Neuronal stem cell (in vitro differentiated cells): Measurements from ENCODE around the gene KDM5A.
A peak's percentile ranks its signal among the peaks of the same experiment; 100 is the strongest.

Experiments used
- DNase-seq: peaks from one replicate; pipeline ENCODE4 v3.0.0-alpha.2; 2013; ENCODE audit warnings: low spot score
- H2AFZ ChIP-seq: one replicate; pipeline ENCODE4 v1.6.1; 2013; ENCODE audit warnings: mild to moderate bottlenecking, low read length, inconsistent platforms
- H2AK5ac ChIP-seq: 2 replicates; pipeline ENCODE4 v1.6.1; 2013; ENCODE audit warnings: low read depth, mild to moderate bottlenecking, inconsistent platforms, low read length, moderate library complexity, mixed read lengths
- H2BK120ac ChIP-seq: 2 replicates; pipeline ENCODE4 v1.6.1; 2013; ENCODE audit warnings: low read depth, mild to moderate bottlenecking, inconsistent platforms, low read length, moderate library complexity, mixed read lengths
- H2BK12ac ChIP-seq: one replicate; pipeline ENCODE4 v1.6.1; 2013; ENCODE audit warnings: low read length, inconsistent platforms
- H2BK15ac ChIP-seq: 2 replicates; pipeline ENCODE4 v1.6.1; 2013; ENCODE audit warnings: mild to moderate bottlenecking, low read length, inconsistent platforms, mixed read lengths
- H2BK5ac ChIP-seq: one replicate; pipeline ENCODE4 v1.6.1; 2013; ENCODE audit warnings: inconsistent platforms, mild to moderate bottlenecking, low read length, moderate library complexity
- H3K14ac ChIP-seq: one replicate; pipeline ENCODE4 v1.6.1; 2013; ENCODE audit warnings: low read length, inconsistent platforms
- H3K18ac ChIP-seq: 2 replicates; pipeline ENCODE4 v1.6.1; 2013; ENCODE audit warnings: low read length, inconsistent platforms
- H3K23ac ChIP-seq: 2 replicates; pipeline ENCODE4 v1.6.1; 2013; ENCODE audit warnings: low read depth, mild to moderate bottlenecking, mixed read lengths, low read length, inconsistent platforms; ENCODE audit not compliant: poor library complexity
- H3K27ac ChIP-seq: replicated peaks from 3 replicates; pipeline ENCODE4 v1.5.1; 2013; ENCODE audit warnings: low read length, inconsistent platforms
- H3K27me3 ChIP-seq, 3 experiments: 2 replicates each; pipeline ENCODE4 v1.6.1; 2013; ENCODE audit warnings: low read length in 3 of 3, mild to moderate bottlenecking in 2 of 3, inconsistent platforms in 1 of 3, low read depth in 1 of 3, mixed read lengths in 1 of 3, moderate library complexity in 1 of 3; ENCODE audit not compliant: control insufficient read depth in 3 of 3, insufficient read depth in 3 of 3
- H3K36me3 ChIP-seq, 2 donors: replicated peaks in 1 of 2; 2 replicates each; pipeline ENCODE4 v1.6.1; 2013; ENCODE audit warnings: low read length in 2 of 2; ENCODE audit not compliant: control insufficient read depth in 2 of 2, insufficient read depth in 2 of 2
- H3K4ac ChIP-seq: 2 replicates; pipeline ENCODE4 v1.6.1; 2013; ENCODE audit warnings: inconsistent platforms, mild to moderate bottlenecking, low read length, moderate library complexity
- H3K4me1 ChIP-seq, 2 donors: 1 replicate in 1 of 2; 2 replicates in 1 of 2; pipeline ENCODE4 v1.6.1; 2013; ENCODE audit warnings: low read length in 2 of 2, low read depth in 1 of 2; ENCODE audit not compliant: control insufficient read depth in 2 of 2, insufficient read depth in 1 of 2
- H3K4me2 ChIP-seq: one replicate; pipeline ENCODE4 v1.6.1; 2013; ENCODE audit warnings: mild to moderate bottlenecking, low read length, inconsistent platforms; ENCODE audit not compliant: insufficient read depth, poor library complexity, severe bottlenecking
- H3K4me3 ChIP-seq, 2 donors: 2 replicates each; pipeline ENCODE4 v1.5.1; 2013; ENCODE audit warnings: low read length in 2 of 2, mild to moderate bottlenecking in 2 of 2, inconsistent platforms in 1 of 2, moderate library complexity in 1 of 2
- H3K79me1 ChIP-seq: one replicate; pipeline ENCODE4 v1.6.1; 2013; ENCODE audit warnings: low read depth, mild to moderate bottlenecking, inconsistent platforms, low read length, moderate library complexity
- H3K9ac ChIP-seq: one replicate; pipeline ENCODE4 v1.6.1; 2013; ENCODE audit warnings: mild to moderate bottlenecking, low read depth, low read length, inconsistent platforms; ENCODE audit not compliant: poor library complexity
- H3K9me3 ChIP-seq, 2 donors: replicated peaks in 1 of 2; 2 replicates each; pipeline versions ENCODE3 to v1.6.1; 2013; ENCODE audit warnings: low read length in 2 of 2, mild to moderate bottlenecking in 2 of 2, inconsistent platforms in 1 of 2, low read depth in 1 of 2, mixed read lengths in 1 of 2, moderate library complexity in 1 of 2; ENCODE audit not compliant: control insufficient read depth in 2 of 2, insufficient read depth in 1 of 2
- H4K8ac ChIP-seq: one replicate; pipeline ENCODE4 v1.6.1; 2013; ENCODE audit warnings: low read depth, mild to moderate bottlenecking, inconsistent platforms, low read length, moderate library complexity
- H4K91ac ChIP-seq: one replicate; pipeline ENCODE4 v1.6.1; 2013; ENCODE audit warnings: low read length, low read depth, mild to moderate bottlenecking, inconsistent platforms; ENCODE audit not compliant: poor library complexity
- WGBS, 2 donors: extraction: QIAGEN DNeasy Blood & Tissue Kit; methylation state at CpG; one replicate each; pipeline ENCODE4 v1.1.7; 2013; ENCODE audit warnings: missing lambda C conversion rate in 2 of 2, mixed read lengths in 1 of 2; ENCODE audit not compliant: insufficient read length in 2 of 2, insufficient replicate concordance in 1 of 2; ENCODE audit errors: extremely low coverage in 2 of 2; 5-methylcytosine and 5-hydroxymethylcytosine counted together

The KDM5A gene

DNA sequence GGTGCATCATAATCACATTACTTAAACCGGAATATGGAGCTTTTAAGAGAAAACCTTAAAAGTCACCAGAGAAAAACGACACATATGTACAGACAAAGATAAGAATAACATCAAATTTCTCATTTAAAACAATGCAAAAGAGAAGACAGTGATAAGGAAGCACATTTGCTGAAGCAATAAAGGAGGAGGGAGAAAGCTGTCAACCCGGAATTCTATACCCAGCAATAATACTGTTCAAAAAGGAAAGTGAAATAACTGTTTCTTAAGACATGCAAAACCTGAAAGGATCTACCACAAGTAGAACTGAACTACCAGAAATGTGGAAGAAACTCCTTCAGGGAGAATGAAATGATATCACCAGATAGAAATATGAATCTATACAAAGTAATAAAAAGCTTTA, 141.8 kb downstream of the KDM5A start:
- DNase-seq, result no peak
- Histone ChIP-seq H2BK5ac (no peak overlapping the region), H3K4me3 (no peak overlapping the region), H3K27me3 (peaks cover 0 to 3% (median 0%) of the 10 kb centered on the region in 3 experiments), H2BK15ac (no peak overlapping the region), H2AK5ac (no peak overlapping the region), H3K36me3 (no peaks in the 10 kb centered on the region), H2BK120ac (no peak overlapping the region), H3K4me1 (no peaks in the 10 kb centered on the region), H3K4me2 (no peak overlapping the region), H2BK12ac (no peak overlapping the region), H3K9me3 (no peaks in the 10 kb centered on the region), H3K18ac (no peak overlapping the region), H3K9ac (no peak overlapping the region), H3K79me1 (no peaks in the 10 kb centered on the region), H4K91ac (no peak overlapping the region), H2AFZ (no peak overlapping the region), H3K4ac (no peak overlapping the region), H3K27ac (no peak overlapping the region), H3K23ac (no peak overlapping the region), H3K14ac (no peak overlapping the region), H4K8ac (no peak overlapping the region)
- WGBS, 2 donors, result no CpG with 5 or more reads among the region's 3 CpGs

DNA sequence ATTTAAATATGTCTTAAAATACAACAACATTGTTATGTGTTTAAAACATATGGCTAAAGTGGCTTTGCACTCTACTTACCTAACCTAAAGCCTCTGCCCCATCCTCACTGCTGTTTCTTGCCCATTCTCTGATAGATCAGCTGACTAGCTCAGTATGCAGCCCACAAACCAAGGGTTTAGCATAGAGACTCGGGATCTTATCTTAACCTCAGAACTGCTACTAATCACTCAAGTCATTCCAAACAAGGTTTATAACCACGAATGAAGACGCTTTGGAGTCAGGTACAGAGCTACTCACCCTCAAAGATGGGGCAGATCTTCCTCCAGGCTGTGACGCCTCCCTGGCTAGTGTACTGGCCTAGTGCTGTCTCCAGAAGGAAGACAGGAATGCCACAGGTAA, 145.7 kb downstream of the KDM5A start:
- no peak for DNase-seq
- no peaks in the 10 kb centered on the region for H3K79me1 ChIP-seq
- H3K4ac ChIP-seq, result no peak overlapping the region
- H4K8ac ChIP-seq, result no peak overlapping the region
- H3K9ac ChIP-seq, result no peak overlapping the region
- H2BK12ac ChIP-seq, result no peak overlapping the region
- no peak overlapping the region for H3K14ac ChIP-seq
- H2AK5ac ChIP-seq, result no peak overlapping the region
- no peak overlapping the region for H2AFZ ChIP-seq
- no peak overlapping the region for H3K23ac ChIP-seq
- H4K91ac ChIP-seq, result no peak overlapping the region
- H3K4me3 ChIP-seq, result no peak overlapping the region
- no peak overlapping the region for H2BK120ac ChIP-seq
- no peak overlapping the region for H3K27ac ChIP-seq
- no CpG with 5 or more reads among the region's 4 CpGs for whole genome bisulfite sequencing, 2 donors
- no peak overlapping the region for H3K4me2 ChIP-seq
- no peak overlapping the region for H3K18ac ChIP-seq
- H3K27me3 ChIP-seq, result peaks cover 0 to 3% (median 0%) of the 10 kb centered on the region in 3 experiments
- no peaks in the 10 kb centered on the region for H3K36me3 ChIP-seq
- H3K4me1 ChIP-seq, result no peaks in the 10 kb centered on the region
- H3K9me3 ChIP-seq, result no peaks in the 10 kb centered on the region
- H2BK15ac ChIP-seq, result no peak overlapping the region
- no peak overlapping the region for H2BK5ac ChIP-seq

DNA sequence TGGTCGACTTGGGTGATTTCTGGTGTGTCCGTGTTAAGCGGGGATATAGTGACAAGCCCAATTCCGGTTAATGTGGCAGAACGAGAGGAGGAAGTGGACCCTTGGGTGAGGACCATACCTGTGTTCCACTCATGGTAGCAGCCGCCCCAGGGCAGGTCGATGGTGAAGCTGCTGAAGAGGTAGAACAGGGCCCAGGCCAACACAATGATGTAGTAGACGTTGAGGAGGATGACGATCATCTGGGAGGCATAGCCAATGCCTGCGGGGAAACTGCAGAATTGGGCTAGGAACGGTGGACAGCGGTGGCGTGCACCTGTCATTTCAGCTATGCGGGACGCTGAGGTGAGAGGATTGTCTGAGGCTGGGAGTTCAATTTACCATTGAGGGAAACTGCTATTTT, 146.6 kb downstream of the KDM5A start:
- Histone ChIP-seq H3K4me2 (no peak overlapping the region), H3K18ac (no peak overlapping the region), H2BK15ac (no peak overlapping the region), H3K4me1 (no peaks in the 10 kb centered on the region), H3K9ac (peak overlapping the region; percentile 38), H3K79me1 (no peaks in the 10 kb centered on the region), H3K27me3 (peaks cover 0 to 3% (median 0%) of the 10 kb centered on the region in 3 experiments), H4K91ac (no peak overlapping the region), H2BK120ac (no peak overlapping the region), H2AFZ (no peak overlapping the region), H3K9me3 (no peaks in the 10 kb centered on the region), H3K27ac (no peak overlapping the region), H3K23ac (peak overlapping the region; percentile 16), H3K4me3 (peak overlapping the region in 1 of 2 donors; percentile 27), H4K8ac (no peak overlapping the region), H3K36me3 (no peaks in the 10 kb centered on the region), H2BK12ac (no peak overlapping the region), H2BK5ac (no peak overlapping the region), H2AK5ac (no peak overlapping the region), H3K4ac (no peak overlapping the region), H3K14ac (peak overlapping the region; percentile 59)
- no peak for DNase-seq
- no CpG with 5 or more reads among the region's 15 CpGs for WGBS, 2 donors

DNA sequence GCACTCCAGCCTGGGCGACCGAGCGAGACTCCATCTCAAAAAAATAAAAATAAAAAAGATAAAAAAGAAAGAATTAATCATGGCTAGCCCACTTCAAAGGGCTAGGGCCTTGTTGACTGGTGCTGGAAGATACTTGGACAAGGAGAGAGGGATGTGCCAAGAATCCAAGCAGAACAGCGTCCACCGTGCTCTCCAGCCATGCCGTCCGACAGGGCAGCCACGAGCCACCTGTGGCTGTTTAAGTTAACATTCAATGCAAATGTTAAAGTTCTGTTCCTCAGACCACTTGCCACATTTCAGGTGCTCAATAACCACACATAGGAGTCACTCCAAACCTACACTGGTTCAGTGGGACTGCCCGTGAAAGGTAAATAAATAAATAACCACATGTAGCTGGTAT, 147.9 kb downstream of the KDM5A start:
- no peak for DNase-seq
- Histone ChIP-seq H3K79me1 (no peaks in the 10 kb centered on the region), H2AK5ac (no peak overlapping the region), H3K18ac (no peak overlapping the region), H2BK15ac (no peak overlapping the region), H3K27me3 (peaks cover 0 to 3% (median 0%) of the 10 kb centered on the region in 3 experiments), H3K4me1 (no peaks in the 10 kb centered on the region), H2AFZ (no peak overlapping the region), H3K14ac (no peak overlapping the region), H3K23ac (no peak overlapping the region), H3K4me2 (no peak overlapping the region), H3K36me3 (no peaks in the 10 kb centered on the region), H3K9ac (no peak overlapping the region), H3K9me3 (peaks cover 0 to 6% of the 10 kb centered on the region in 2 donors), H2BK120ac (no peak overlapping the region), H4K91ac (no peak overlapping the region), H3K27ac (no peak overlapping the region), H3K4me3 (no peak overlapping the region), H2BK12ac (no peak overlapping the region), H4K8ac (no peak overlapping the region), H3K4ac (no peak overlapping the region), H2BK5ac (no peak overlapping the region)
- WGBS, 2 donors, result no CpG with 5 or more reads among the region's 9 CpGs
